SW480 (cell line): ENCODE data around the gene MRPL43.

Experiments
- DNase-seq: peaks from one replicate; pipeline ENCODE4 v3.0.0-alpha.2; 2016; ENCODE audit warnings: low spot score

Gene MRPL43

GRCh38 chr10:101019440-101019703, 32.1 kb upstream of the MRPL43 start:
- DNase-seq, result no peak

- peak; percentile 78 for DNase-seq
Observed at GRCh38 chr10:101018600-101019439, 31.5 kb upstream of the MRPL43 start.

GRCh38 chr10:101018118-101018599, 30.9 kb upstream of the MRPL43 start:
- no peak for DNase-seq

GRCh38 chr10:101016814-101017213, 29.5 kb upstream of the MRPL43 start:
- DNase-seq, result no peak

- no peak for DNase-seq
Observed at GRCh38 chr10:101015582-101015973, 28.3 kb upstream of the MRPL43 start.

GRCh38 chr10:101014966-101015581, 27.8 kb upstream of the MRPL43 start:
- peak; percentile 36 for DNase-seq

GRCh38 chr10:101014230-101014884, 27.1 kb upstream of the MRPL43 start:
- peak; percentile 57 for DNase-seq

GRCh38 chr10:101013365-101013825, 26.1 kb upstream of the MRPL43 start:
- DNase-seq, result no peak

- peak; percentile 96 for DNase-seq
Observed at GRCh38 chr10:101012525-101013364, 25.4 kb upstream of the MRPL43 start.

- DNase-seq, result peak; percentile 57
Observed at GRCh38 chr10:101011517-101012423, 24.5 kb upstream of the MRPL43 start.

GRCh38 chr10:101010329-101010728, 23.0 kb upstream of the MRPL43 start:
- DNase-seq, result no peak

GRCh38 chr10:101008823-101009423, 21.6 kb upstream of the MRPL43 start:
- peak; percentile 96 for DNase-seq

GRCh38 chr10:101007915-101008822, 20.9 kb upstream of the MRPL43 start:
- no peak for DNase-seq

GRCh38 chr10:101007099-101007711, 19.9 kb upstream of the MRPL43 start:
- no peak for DNase-seq

GRCh38 chr10:101006593-101007098, 19.3 kb upstream of the MRPL43 start:
- peak; percentile 32 for DNase-seq

GRCh38 chr10:101005869-101006567, 18.7 kb upstream of the MRPL43 start:
- DNase-seq, result no peak

GRCh38 chr10:101005361-101005760, 18.1 kb upstream of the MRPL43 start:
- no peak for DNase-seq

GRCh38 chr10:101003639-101004206, 16.4 kb upstream of the MRPL43 start:
- DNase-seq, result no peak
